Spleen (tissue), 11 donors: Measurements from ENCODE around the gene IGSF21. TPM values are rescaled to one million over a fixed set of nuclear protein-coding genes. Genes with fewer than 3 reads are reported as not detected.

Experiments
- DNase-seq: peaks from one replicate; pipeline ENCODE4 v3.0.0-alpha.2; 2020
- H3K27ac ChIP-seq, 8 donors: fragments of 200-600 bp; sonication (generic) in 7 of 8; 1 replicate in 4 of 8; 2 replicates in 4 of 8; pipeline versions ENCODE4 v1.5.0 to v1.8.0; 2016 to 2021; ENCODE audit warnings: inconsistent platforms in 4 of 8, mild to moderate bottlenecking in 4 of 8, moderate library complexity in 1 of 8
- H3K27me3 ChIP-seq, 7 donors: fragments of 200-600 bp; sonication (generic) in 6 of 7; replicated peaks in 1 of 7; 1 replicate in 4 of 7; 2 replicates in 3 of 7; pipeline versions ENCODE4 v1.5.0 to v1.8.0; 2016 to 2021; ENCODE audit warnings: inconsistent platforms in 3 of 7, mild to moderate bottlenecking in 1 of 7
- H3K36me3 ChIP-seq, 6 donors: fragments of 200-600 bp; sonication (generic) in 5 of 6; 1 replicate in 4 of 6; 2 replicates in 2 of 6; pipeline versions ENCODE4 v1.5.0 to v1.8.0; 2016 to 2021; ENCODE audit warnings: inconsistent platforms in 2 of 6
- H3K4me1 ChIP-seq, 6 donors: fragments of 200-600 bp; sonication (generic) in 5 of 6; 1 replicate in 3 of 6; 2 replicates in 3 of 6; pipeline versions ENCODE4 v1.5.0 to v1.8.0; 2016 to 2021; ENCODE audit warnings: inconsistent platforms in 3 of 6
- H3K4me3 ChIP-seq, 8 donors: fragments of 200-600 bp; sonication (generic) in 7 of 8; 1 replicate in 4 of 8; 2 replicates in 4 of 8; pipeline versions ENCODE4 v1.5.0 to v1.8.0; 2016 to 2021; ENCODE audit warnings: inconsistent platforms in 4 of 8, mild to moderate bottlenecking in 4 of 8, moderate library complexity in 2 of 8
- H3K9me3 ChIP-seq, 8 donors: fragments of 200-600 bp; sonication (generic) in 7 of 8; 1 replicate in 4 of 8; 2 replicates in 4 of 8; pipeline versions ENCODE4 v1.5.0 to v1.8.0; 2016 to 2021; ENCODE audit warnings: inconsistent platforms in 4 of 8
- CTCF ChIP-seq, 11 experiments: fragments of 200-600 bp in 7 of 11; fragments of 450-650 bp in 4 of 11; sonication (generic) in 4 of 11; IDR thresholded peaks in 8 of 11; conservative IDR thresholded peaks in 3 of 11; 1 replicate in 7 of 11; 2 replicates in 4 of 11; pipeline versions ENCODE4 v1.4.0 to v1.8.0; 2016 to 2021; ENCODE audit warnings: antibody characterized with exemption in 11 of 11, inconsistent platforms in 4 of 11, mild to moderate bottlenecking in 1 of 11
- POLR2A ChIP-seq, 3 donors: fragments of 450-650 bp; IDR thresholded peaks; one replicate each; pipeline ENCODE4 v1.5.1; 2017; ENCODE audit warnings: antibody characterized with exemption in 3 of 3, mild to moderate bottlenecking in 1 of 3
- POLR2AphosphoS5 ChIP-seq, 3 donors: sonication (generic); formaldehyde crosslinking; IDR thresholded peaks; one replicate each; pipeline ENCODE4 v1.5.1; 2017; ENCODE audit warnings: antibody characterized with exemption in 3 of 3
- WGBS, 5 donors: extraction: QIAGEN DNeasy Blood & Tissue Kit in 3 of 5; methylation state at CpG; one replicate each; pipeline versions ENCODE4 v1.1.5 to v1.1.7; 2013 to 2018; 5-methylcytosine and 5-hydroxymethylcytosine counted together
- intact Hi-C: fragments of 100-400 bp; cut with DNase I; formaldehyde crosslinking; loops from one replicate; pipeline ENCODE4 v1.15.0; 2023; ENCODE audit warnings: low total_unique reads
- polyA plus RNA-seq, 3 donors: library from polyadenylated mRNA; stranded (reverse); fragments of 200-250 nt; gene quantifications; one replicate each; pipeline ENCODE4 v1.2.1, GENCODE V29; 2013
- total RNA-seq, 7 donors: library from RNA; depleted of rRNA in 3 of 7; stranded (reverse); fragments of >200 nt in 3 of 7; fragmentation: NEBNext Ultra II Directional in 4 of 7; extraction: Animal tissue kit (Norgen Biotek cat#: 25700) in 4 of 7; gene quantifications; one replicate each; pipeline versions ENCODE4 v1.1.0 to v1.2.1, GENCODE V29; 2016 to 2021
- donor health status: healthy with polysubstance abuse.
- donor health status: DM: no; HTN: no; CAD: no; lungs with moderate emphysema.
- donor health status: DM: no; HTN: no; CAD: no.
- donor health status: Bipolar disorder and iron deficiency.
- donor health status: healthy.
- donor health status: DM: no; HTN: no; CAD: no.
- donor health status: DM: yes; HTN: yes; CAD: no.

Gene IGSF21
- total and polyA plus RNA-seq, 10 donors: 1.6 to 35.0 (median 20.6) TPM

DNA sequence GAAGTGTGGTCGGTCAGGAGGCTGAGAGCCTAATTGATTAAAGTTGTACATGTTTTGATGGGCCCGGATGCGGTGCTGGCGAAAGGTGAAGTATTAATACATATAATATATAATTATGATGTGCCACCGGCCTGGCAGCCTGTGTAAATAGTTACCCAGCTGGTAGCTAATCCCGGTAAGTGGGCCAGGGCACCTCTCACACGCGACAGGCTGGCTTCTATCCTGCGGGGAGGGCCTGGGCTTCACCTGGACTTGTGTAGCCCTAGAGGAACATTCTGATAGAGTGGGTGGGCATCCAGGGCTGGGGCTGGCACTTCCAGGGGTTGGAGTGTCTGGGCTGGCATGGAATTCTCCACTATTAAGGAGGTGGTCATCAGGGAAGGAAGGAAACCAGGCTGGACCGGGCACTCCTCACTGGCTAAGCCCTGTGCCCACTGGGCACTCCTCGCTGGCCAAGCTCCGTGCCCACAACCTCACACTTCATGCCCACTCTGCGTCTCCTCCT is 48.3 kb downstream of the IGSF21 start:
- peak; percentile 51 for DNase-seq
- Histone ChIP-seq H3K36me3 (no peaks in the 10 kb centered on the region), H3K27ac (no peak overlapping the region), H3K4me3 (no peak overlapping the region), H3K9me3 (no peaks in the 10 kb centered on the region), H3K4me1 (no peaks in the 10 kb centered on the region), H3K27me3 (peaks cover 0 to 55% (median 5%) of the 10 kb centered on the region in 7 donors)
- 87 to 93% (median 88%) methylated on average over 13 of the region's 13 CpGs for WGBS, 5 donors
- TF ChIP-seq POLR2A (IDR thresholded peaks at IDR 0.05) (no peak), POLR2AphosphoS5 (IDR thresholded peaks at IDR 0.05) (no peak), CTCF (IDR thresholded peaks at IDR 0.05 in 8 of 11, conservative IDR thresholded peaks at IDR 0.05 in 3 of 11) (no peak)
- intact Hi-C loops: no loop called here

GRCh38 chr1:18157352-18157751 is 49.8 kb downstream of the IGSF21 start:
- peak; percentile 69 for DNase-seq
- TF ChIP-seq POLR2AphosphoS5 (IDR thresholded peaks at IDR 0.05) (no peak), POLR2A (IDR thresholded peaks at IDR 0.05) (no peak), CTCF (IDR thresholded peaks at IDR 0.05 in 8 of 11, conservative IDR thresholded peaks at IDR 0.05 in 3 of 11) (no peak)
- no peaks in the 10 kb centered on the region for H3K9me3 ChIP-seq
- no peaks in the 10 kb centered on the region for H3K4me1 ChIP-seq
- 60 to 74% (median 67%) methylated on average over 7 to 10 of the region's 10 CpGs for WGBS, 5 donors
- H3K27ac ChIP-seq: no peak overlapping the region
- H3K4me3 ChIP-seq: no peak overlapping the region
- H3K36me3 ChIP-seq: no peaks in the 10 kb centered on the region
- intact Hi-C loops: no loop called here
- peaks cover 0 to 60% (median 5%) of the 10 kb centered on the region in 7 donors for H3K27me3 ChIP-seq

GRCh38 chr1:18157968-18158367 is 50.4 kb downstream of the IGSF21 start:
- Histone ChIP-seq H3K27me3 (peaks cover 0 to 60% (median 5%) of the 10 kb centered on the region in 7 donors), H3K27ac (peak overlapping the region in 1 of 8 donors; percentile 78), H3K36me3 (no peaks in the 10 kb centered on the region), H3K4me1 (no peaks in the 10 kb centered on the region), H3K4me3 (no peak overlapping the region), H3K9me3 (no peaks in the 10 kb centered on the region)
- no peak for TF ChIP-seq POLR2AphosphoS5 (IDR thresholded peaks at IDR 0.05)
- no peak for TF ChIP-seq CTCF (IDR thresholded peaks at IDR 0.05 in 8 of 11, conservative IDR thresholded peaks at IDR 0.05 in 3 of 11)
- no peak for TF ChIP-seq POLR2A (IDR thresholded peaks at IDR 0.05)
- intact Hi-C loops: no loop called here
- DNase-seq: peak; percentile 39
- 71 to 83% (median 73%) methylated on average over 7 of the region's 7 CpGs for WGBS, 5 donors

DNA sequence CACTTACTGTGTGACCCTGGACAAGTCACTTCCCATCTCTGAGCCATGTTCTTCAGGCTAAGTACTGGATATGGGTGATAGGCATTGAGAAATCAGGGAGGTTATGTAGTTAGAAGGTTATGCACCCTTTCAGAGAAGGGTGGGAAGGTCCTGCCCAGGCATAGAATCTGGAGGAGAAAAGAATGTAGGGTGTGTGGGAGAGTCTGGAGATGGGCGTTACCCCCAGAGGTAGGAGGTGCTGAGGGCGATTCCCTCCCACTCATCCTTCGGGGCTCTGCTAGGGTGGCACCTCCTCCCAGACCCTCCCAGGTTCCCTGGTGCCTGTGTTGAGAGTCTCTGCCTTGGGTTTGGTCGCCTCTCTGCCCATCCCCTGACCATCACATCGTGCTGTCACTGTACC is 51.1 kb downstream of the IGSF21 start:
- Histone ChIP-seq H3K27me3 (peaks cover 0 to 60% (median 5%) of the 10 kb centered on the region in 7 donors), H3K4me3 (no peak overlapping the region), H3K27ac (peak overlapping the region in 2 of 8 donors; percentile 70 to 78), H3K9me3 (no peaks in the 10 kb centered on the region), H3K4me1 (no peaks in the 10 kb centered on the region), H3K36me3 (no peaks in the 10 kb centered on the region)
- intact Hi-C loops: no loop called here
- no peak for TF ChIP-seq POLR2A (IDR thresholded peaks at IDR 0.05)
- TF ChIP-seq POLR2AphosphoS5 (IDR thresholded peaks at IDR 0.05): no peak
- no peak for TF ChIP-seq CTCF (IDR thresholded peaks at IDR 0.05 in 8 of 11, conservative IDR thresholded peaks at IDR 0.05 in 3 of 11)
- DNase-seq: peak; percentile 37
- 66 to 75% (median 74%) methylated on average over 5 of the region's 5 CpGs for WGBS, 5 donors
